Measurements from ENCODE around the gene OLA1. TPM values are rescaled to one million over a fixed set of nuclear protein-coding genes. Genes with fewer than 3 reads are reported as not detected.

Gene OLA1
- total RNA-seq, 1 experiment from 2014 or later = 122 TPM

DNA sequence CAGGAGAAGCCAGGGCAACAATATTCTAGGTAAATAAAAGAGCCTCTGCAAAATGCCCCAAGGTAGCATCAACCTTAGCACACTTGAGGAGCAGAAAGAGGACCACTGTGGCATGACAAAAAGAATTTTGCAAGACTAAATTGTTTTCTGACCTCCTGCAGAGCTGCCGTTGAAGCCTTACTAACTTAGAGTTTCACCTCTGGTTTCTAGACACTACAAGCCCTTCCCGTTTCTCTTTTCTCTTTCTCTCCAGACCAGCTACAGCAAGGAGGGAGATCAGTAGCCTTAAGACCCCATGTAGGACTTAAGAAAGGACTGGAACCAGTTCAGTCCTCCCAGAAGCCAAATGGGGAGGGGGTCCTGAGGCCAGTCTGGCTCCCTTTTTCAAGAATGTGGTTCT, 209.9 kb downstream of the OLA1 start:
- Histone ChIP-seq H3K27me3 (replicated peaks) (no peaks in the 10 kb centered on the region), H3K9me3 (replicated peaks) (no peaks in the 10 kb centered on the region), H3K4me3 (no peak overlapping the region), H3K27ac (no peak overlapping the region), H3K36me3 (no peaks in the 10 kb centered on the region), H3K4me1 (replicated peaks) (peaks cover 33% of the 10 kb centered on the region)
- no peak for DNase-seq (ENCODE audit: low read depth in 1 of 2, low spot score in 2 of 2)

DNA sequence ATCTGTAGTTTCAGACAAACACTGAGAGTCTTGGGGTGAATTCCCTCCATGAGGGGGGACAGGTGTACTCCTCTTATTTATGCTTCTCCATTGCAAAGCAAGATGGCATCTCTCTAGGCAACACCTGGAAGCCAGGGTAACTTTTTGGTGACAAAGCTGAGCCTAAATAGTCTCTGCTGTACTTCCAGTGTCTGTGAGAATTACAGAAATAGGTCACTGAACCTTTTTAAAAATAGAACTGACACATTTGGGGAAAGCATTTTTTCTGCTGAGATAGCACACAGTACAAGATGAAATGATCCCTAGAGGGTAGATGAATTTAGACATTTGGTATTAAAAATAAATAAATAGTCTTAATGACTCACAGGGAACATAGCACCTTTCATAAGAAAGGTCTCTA, 211.5 kb downstream of the OLA1 start:
- DNase-seq (ENCODE audit: low read depth in 1 of 2, low spot score in 2 of 2) = no peak
- Histone ChIP-seq H3K36me3 (no peaks in the 10 kb centered on the region), H3K4me1 (replicated peaks) (peaks cover 49% of the 10 kb centered on the region), H3K27ac (peak overlapping the region; percentile 79), H3K9me3 (replicated peaks) (no peaks in the 10 kb centered on the region), H3K27me3 (replicated peaks) (no peaks in the 10 kb centered on the region), H3K4me3 (no peak overlapping the region)

DNA sequence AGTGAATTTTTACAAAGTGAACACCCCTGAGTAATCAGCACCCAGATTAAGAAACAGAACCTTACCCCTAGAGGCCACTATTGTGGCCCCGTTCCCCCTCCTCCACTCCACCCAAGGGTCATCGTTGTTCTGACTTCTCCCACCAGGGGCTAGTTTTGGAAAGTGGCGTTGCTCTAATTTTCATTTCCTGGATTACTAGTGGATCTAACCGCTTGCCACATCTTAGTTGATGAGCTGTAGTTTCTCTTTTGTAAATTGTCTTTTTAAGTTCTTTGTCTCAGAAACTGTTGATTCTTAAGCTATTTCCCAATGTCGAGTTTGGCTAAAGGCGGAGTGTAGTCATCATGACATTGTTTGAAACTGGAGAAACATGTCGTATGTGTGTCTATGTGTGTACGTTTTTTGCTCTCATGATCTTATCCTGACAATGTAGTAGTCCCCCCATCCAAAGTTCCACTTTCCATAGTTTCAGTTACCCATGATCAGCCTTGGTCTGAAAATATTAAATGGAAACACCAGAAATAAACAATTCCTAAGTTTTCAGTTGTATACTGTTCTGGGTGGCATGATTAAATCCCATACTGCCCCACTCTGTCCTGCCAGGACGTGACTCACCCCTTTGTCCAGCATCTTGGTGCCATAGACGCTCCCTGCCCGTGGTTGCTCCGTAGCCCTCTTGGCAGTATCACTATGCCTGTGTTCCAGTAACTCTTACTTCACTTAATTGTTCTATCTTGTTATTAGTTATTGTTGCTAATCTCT, 212.2 kb downstream of the OLA1 start:
- Histone ChIP-seq H3K9me3 (replicated peaks) (no peaks in the 10 kb centered on the region), H3K4me1 (replicated peaks) (peaks cover 54% of the 10 kb centered on the region), H3K27ac (peak overlapping the region; percentile 79), H3K36me3 (no peaks in the 10 kb centered on the region), H3K27me3 (replicated peaks) (no peaks in the 10 kb centered on the region), H3K4me3 (peak overlapping the region; percentile 19)
- peak; percentile 82 to 87 for DNase-seq (ENCODE audit: low read depth in 1 of 2, low spot score in 2 of 2)

DNA sequence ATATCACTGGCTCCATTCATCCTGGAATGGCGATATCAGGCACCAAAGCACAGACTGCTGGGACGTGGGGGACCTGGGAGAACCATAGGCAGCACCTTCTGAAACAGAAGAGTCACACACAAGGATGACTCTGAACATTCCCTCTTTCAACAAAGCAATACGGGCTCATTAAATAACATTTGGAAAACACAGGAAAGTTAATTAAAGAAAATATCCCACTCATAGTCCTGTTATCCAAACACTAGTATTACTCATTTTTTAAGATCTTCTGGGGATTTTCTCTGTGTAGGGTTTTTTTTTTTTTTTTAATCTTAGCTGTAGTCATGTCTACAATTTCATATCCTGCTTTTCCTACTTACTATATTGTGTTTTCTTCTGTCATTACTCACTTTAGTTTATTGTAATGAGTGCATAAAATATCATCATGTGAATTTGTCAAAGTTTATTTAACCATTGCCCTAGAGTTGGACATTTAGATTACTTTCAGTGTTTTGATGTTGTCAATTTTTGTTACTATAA, 213.2 kb downstream of the OLA1 start:
- no peak for DNase-seq (ENCODE audit: low read depth in 1 of 2, low spot score in 2 of 2)
- Histone ChIP-seq H3K9me3 (replicated peaks) (no peaks in the 10 kb centered on the region), H3K4me1 (replicated peaks) (peaks cover 54% of the 10 kb centered on the region)

DNA sequence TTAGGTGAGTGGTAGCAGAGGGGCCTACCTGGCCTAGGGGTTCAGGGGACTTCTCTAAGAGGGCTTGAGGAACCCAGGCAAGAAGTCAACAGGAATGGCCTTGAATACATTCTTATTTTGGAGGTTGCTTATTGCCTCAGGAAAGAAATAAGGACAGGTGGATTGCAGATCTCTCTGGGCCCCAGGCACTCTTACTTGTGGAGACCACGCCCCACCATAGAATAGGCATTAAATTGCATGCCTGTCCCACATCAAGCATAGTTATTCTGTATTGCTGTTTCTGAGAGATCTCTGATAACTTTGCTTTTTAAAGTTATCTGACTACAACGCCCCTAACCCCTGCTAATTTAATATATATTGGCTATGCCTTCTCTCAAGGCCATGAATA, 215.2 kb downstream of the OLA1 start:
- H3K27me3 ChIP-seq (replicated peaks) = no peaks in the 10 kb centered on the region
- H3K36me3 ChIP-seq = no peaks in the 10 kb centered on the region
- H3K4me3 ChIP-seq = no peak overlapping the region
- no peaks in the 10 kb centered on the region for H3K9me3 ChIP-seq (replicated peaks)
- H3K4me1 ChIP-seq (replicated peaks) = peaks cover 49% of the 10 kb centered on the region
- DNase-seq (ENCODE audit: low read depth in 1 of 2, low spot score in 2 of 2) = no peak
- H3K27ac ChIP-seq = peak overlapping the region; percentile 80

More for the DNA sequence above, 213.2 kb downstream of the OLA1 start:
- H3K36me3 ChIP-seq = no peaks in the 10 kb centered on the region
- no peak overlapping the region for H3K4me3 ChIP-seq
- H3K27ac ChIP-seq = no peak overlapping the region
- no peaks in the 10 kb centered on the region for H3K27me3 ChIP-seq (replicated peaks)

DNA sequence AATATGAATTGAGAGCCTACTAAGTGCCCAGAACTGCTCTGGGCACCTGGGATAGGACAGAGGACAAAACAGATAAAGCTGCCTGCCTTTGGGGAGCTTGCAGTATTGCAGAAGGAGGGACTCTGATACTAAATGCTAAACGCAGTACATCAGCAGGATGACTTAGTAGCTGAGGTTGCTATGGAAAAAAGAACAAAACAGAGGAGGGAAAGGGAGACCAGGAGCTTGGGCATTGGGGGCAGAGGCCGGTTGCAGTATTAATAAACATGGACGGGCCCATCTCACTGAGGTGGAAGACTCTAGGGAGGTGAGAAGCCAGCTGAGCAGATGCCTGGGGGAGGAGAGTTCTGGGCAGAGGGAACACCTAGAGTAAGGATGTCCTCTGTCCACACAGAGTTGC, 217.1 kb downstream of the OLA1 start:
- Histone ChIP-seq H3K27ac (no peak overlapping the region), H3K9me3 (replicated peaks) (no peaks in the 10 kb centered on the region), H3K4me1 (replicated peaks) (peaks cover 46% of the 10 kb centered on the region), H3K36me3 (no peaks in the 10 kb centered on the region), H3K4me3 (no peak overlapping the region), H3K27me3 (replicated peaks) (no peaks in the 10 kb centered on the region)
- DNase-seq (ENCODE audit: low read depth in 1 of 2, low spot score in 2 of 2) = no peak

DNA sequence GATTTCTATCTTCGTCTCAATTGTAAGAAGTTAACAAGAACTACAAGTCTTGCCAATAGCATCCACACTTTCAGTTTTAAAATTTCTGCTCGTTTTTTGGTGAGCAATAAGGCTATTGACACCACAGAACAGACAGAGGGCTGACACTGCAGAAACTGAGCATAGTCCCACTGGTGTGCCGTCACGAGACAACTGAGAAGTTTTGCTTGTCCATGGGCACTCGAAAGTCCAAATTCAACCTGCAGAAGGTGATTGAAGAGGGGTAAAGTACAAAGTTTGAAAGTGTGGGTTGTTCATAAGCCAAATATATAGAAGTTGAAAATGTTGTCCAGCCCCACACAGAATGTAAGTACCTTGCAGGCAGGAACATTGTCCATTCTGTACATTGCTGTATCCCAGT, 219.4 kb downstream of the OLA1 start:
- H3K9me3 ChIP-seq (replicated peaks) = peaks cover 8% of the 10 kb centered on the region
- no peaks in the 10 kb centered on the region for H3K27me3 ChIP-seq (replicated peaks)
- no peak overlapping the region for H3K27ac ChIP-seq
- H3K4me3 ChIP-seq = no peak overlapping the region
- no peaks in the 10 kb centered on the region for H3K36me3 ChIP-seq
- no peak for DNase-seq (ENCODE audit: low read depth in 1 of 2, low spot score in 2 of 2)
- peaks cover 51% of the 10 kb centered on the region for H3K4me1 ChIP-seq (replicated peaks)

DNA sequence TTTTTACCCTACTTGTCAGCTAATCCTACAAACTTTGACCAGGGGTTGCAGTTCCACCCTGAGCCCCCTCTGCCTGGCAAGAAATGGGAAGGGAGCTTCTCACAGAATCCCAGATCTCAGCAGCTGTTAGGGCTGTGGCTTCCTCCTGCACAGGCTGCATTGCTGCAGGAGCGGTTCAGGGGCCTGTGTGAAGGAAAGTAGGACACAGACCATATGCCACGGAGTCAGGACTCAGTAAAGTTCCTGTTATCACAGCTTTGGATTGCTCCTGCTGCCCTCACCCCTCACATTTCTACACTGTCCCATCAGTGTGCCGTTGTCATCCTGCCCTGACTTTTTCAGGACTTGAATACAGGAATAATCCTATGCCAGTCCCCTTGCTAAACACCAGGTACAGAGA, 220.4 kb downstream of the OLA1 start:
- no peak overlapping the region for H3K4me3 ChIP-seq
- no peak for DNase-seq (ENCODE audit: low read depth in 1 of 2, low spot score in 2 of 2)
- peaks cover 8% of the 10 kb centered on the region for H3K9me3 ChIP-seq (replicated peaks)
- H3K4me1 ChIP-seq (replicated peaks) = peaks cover 46% of the 10 kb centered on the region
- H3K27ac ChIP-seq = no peak overlapping the region
- H3K36me3 ChIP-seq = no peaks in the 10 kb centered on the region
- H3K27me3 ChIP-seq (replicated peaks) = no peaks in the 10 kb centered on the region

DNA sequence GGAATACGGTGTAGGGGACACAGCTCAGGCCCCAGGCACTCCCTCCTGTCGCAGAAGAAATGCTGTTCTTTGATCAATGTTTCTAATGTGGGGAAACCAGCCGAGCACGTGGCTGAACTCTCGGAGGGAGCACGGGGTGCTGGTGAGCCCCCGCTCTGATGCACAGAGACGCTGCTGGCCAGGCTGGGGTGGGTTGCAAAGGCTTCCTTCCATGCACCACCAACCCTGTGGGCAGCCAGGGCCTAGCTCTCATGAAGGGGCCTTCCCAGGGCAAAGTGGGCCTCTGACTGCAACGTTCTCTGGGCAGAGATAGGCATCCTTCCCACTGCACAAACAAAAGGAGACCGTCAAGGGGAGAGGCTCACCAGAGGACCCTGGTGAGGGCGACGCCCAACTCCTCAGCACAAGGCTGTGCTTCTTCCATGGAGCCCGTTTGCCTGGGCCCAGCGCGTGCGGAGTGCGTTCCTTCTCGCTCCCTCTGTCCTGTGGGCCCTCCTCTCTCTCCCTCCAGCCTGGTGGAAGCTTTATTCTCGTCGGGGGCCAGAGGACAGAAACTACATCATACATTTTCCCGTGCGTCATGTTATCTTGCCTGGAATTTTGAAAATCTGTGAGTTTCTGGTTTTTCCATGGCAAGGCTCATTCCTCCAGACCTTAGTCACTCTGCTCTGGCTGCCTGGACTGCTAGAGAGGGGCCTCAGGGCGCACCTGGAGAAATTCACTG, 222.0 kb downstream of the OLA1 start:
- H3K9me3 ChIP-seq (replicated peaks) = peaks cover 8% of the 10 kb centered on the region
- H3K27me3 ChIP-seq (replicated peaks) = no peaks in the 10 kb centered on the region
- H3K4me3 ChIP-seq = no peak overlapping the region
- H3K36me3 ChIP-seq = no peaks in the 10 kb centered on the region
- no peak for DNase-seq (ENCODE audit: low read depth in 1 of 2, low spot score in 2 of 2)
- no peak overlapping the region for H3K27ac ChIP-seq
- peaks cover 29% of the 10 kb centered on the region for H3K4me1 ChIP-seq (replicated peaks)

DNA sequence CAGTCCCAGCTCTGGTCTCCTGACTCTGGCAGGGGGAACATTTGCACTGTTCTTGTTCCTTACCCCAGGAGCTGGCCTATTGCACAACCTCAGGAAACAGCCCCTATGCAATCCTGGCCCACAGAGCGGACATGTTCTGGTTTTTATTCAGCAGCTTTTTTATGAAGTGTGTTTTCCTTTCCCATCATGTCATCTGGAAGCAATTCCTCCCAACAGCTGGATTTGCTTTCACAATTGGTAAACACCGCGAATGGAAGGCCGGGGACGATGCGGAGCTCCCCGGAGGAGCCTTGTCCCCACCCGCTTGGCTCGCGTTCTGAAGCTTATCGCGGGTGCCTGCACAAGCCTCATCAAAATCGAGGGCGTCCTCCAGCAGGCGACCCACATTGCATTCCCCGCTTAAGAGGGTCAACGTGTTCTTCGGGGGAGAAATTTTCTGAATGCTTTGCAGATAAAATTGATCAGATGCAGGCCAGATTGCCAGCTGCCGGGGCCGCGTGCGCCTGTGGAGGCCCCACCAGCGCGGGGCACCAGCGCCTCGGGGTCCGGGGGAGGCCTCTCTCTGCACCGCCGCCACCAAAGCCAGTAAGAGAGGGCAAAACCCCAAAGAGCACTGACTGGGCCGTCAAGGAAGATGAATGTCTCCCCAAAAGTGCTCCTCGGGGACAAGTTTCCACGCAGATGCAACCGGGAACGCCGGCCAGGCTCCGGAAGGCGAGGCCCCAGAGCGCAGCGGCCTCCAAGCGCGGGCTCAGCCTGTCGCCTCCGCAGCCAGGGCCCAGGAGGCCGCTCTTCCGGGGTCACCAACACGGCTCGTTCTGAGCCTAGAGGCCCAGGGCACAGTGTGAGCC, 222.8 kb downstream of the OLA1 start:
- Histone ChIP-seq H3K9me3 (replicated peaks) (peaks cover 8% of the 10 kb centered on the region), H3K27ac (no peak overlapping the region), H3K4me1 (replicated peaks) (peaks cover 29% of the 10 kb centered on the region), H3K4me3 (no peak overlapping the region), H3K27me3 (replicated peaks) (no peaks in the 10 kb centered on the region), H3K36me3 (no peaks in the 10 kb centered on the region)
- DNase-seq (ENCODE audit: low read depth in 1 of 2, low spot score in 2 of 2) = peak in 1 of 2 experiments; percentile 22

DNA sequence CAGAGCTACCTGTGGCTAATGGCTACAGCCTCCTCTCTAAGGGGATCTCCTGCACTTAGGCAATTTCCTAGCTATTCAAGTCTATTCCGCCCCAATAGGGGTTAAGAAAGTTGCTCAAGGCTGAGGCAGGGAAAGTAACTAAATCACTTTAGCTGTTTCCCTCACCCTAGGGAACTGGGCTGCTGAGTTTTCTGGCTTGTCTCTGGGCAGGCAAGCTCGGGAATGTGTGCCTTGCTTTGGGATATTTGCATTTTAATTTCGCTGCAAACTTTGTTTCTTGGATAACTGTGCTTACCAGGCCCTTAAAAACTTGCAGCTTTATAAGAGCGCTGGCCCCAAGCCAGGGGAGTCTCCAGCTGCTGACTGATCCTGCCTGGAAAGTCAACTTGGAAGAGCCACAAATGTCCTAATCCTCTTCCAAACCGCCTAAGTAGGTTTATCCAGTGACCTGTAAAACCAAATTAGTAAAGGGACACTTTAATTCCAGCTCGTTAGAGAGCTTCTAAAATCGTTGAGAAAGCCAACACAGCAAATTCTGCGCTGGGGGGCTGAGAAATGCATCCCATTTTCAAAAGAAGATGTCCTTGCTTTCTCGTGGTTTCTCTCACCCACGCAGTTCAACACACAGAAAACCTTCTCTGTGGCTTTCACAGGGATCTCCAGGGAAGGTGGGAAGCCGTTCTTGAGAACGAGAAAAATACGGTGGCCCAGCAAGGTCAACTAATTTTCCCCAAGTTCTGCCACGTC, 223.6 kb downstream of the OLA1 start:
- Histone ChIP-seq H3K4me3 (no peak overlapping the region), H3K27me3 (replicated peaks) (no peaks in the 10 kb centered on the region)
- DNase-seq (ENCODE audit: low read depth in 1 of 2, low spot score in 2 of 2) = no peak

DNA sequence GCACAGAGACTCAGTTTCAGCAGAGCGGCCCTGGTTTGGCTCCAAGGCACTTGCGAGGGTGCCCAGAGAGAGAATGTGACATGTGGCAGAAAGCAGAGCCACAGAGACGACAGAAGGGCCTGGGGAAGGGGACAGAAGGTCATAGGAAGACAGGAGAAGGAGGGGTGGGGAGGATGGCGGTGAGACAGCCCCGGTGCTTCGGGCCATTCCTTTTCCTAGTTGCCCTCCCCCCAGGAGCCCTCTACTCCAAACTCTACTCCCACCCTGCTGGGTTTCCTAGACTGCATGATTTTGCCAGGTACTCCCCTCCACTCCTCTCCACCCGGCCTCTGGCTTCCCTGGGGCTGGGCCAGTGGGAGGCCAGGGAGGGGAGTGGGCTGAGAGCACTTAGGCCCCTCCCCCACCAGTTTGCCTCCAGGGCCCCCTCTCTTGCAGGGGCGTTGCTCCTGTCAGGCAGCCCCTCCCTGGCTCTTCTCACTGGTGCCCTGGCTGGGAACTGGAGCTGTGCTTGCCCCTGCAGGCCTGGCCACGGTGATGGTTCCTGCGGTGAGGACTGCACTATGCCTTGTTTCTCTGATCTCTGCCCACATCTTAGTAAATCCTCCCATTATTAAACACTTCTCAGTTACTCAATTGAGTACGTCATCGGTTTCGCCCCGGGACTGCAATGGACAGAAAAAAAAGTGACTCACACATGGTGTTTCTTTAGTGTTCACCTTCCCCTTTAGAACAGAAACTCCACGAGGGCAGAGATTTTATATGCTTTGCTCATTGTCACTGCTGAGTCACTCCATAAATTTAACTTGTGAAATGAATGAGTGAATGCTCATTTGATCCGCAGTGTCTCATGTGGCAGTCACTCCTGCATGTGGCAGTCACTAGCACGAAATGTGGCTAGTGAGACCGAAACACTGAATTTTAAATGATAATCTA, 224.5 kb downstream of the OLA1 start:
- DNase-seq (ENCODE audit: low read depth in 1 of 2, low spot score in 2 of 2) = peak in 1 of 2 experiments; percentile 33
- Histone ChIP-seq H3K9me3 (replicated peaks) (peaks cover 8% of the 10 kb centered on the region), H3K4me3 (no peak overlapping the region), H3K27me3 (replicated peaks) (no peaks in the 10 kb centered on the region), H3K36me3 (no peaks in the 10 kb centered on the region), H3K27ac (no peak overlapping the region; the same call in none of the 2 replicates), H3K4me1 (replicated peaks) (peaks cover 29% of the 10 kb centered on the region)

More for the DNA sequence above, 223.6 kb downstream of the OLA1 start:
- H3K4me1 ChIP-seq (replicated peaks) = peaks cover 29% of the 10 kb centered on the region
- H3K36me3 ChIP-seq = no peaks in the 10 kb centered on the region
- H3K27ac ChIP-seq = no peak overlapping the region; the same call in 1 of the 2 replicates
- peaks cover 8% of the 10 kb centered on the region for H3K9me3 ChIP-seq (replicated peaks)
